ENCODE data around the gene AOPEP.

Gene AOPEP

GRCh38 chr9:94692601-94693000 is 33.9 kb upstream of the AOPEP start:
- no peaks in the 10 kb centered on the region for H3K79me2 ChIP-seq (ENCODE audit: insufficient read depth, low read length)
- H3K4me2 ChIP-seq (ENCODE audit: low read depth, low read length, poor library complexity, severe bottlenecking), result no peak overlapping the region
- no peaks in the 10 kb centered on the region for H3K9me2 ChIP-seq (replicated peaks; ENCODE audit: low read depth, low read length)
- no peaks in the 10 kb centered on the region for H3F3A ChIP-seq (ENCODE audit: low read depth)
- H3K9ac ChIP-seq (ENCODE audit: low read depth, low read length, poor library complexity, severe bottlenecking), result no peak overlapping the region
- no peaks in the 10 kb centered on the region for H3K9me3 ChIP-seq (ENCODE audit: insufficient read depth, low read depth, low read length)
- H3K27me3 ChIP-seq (ENCODE audit: insufficient read depth, low read length, poor library complexity, severe bottlenecking), result no peaks in the 10 kb centered on the region
- no peak overlapping the region for H2AFZ ChIP-seq (ENCODE audit: low read length)
- H3K4me3 ChIP-seq (ENCODE audit: low read length, poor library complexity, severe bottlenecking), result no peak overlapping the region
- no peaks in the 10 kb centered on the region for H4K20me1 ChIP-seq (ENCODE audit: insufficient read depth, low read length, poor library complexity, severe bottlenecking)
- no peaks in the 10 kb centered on the region for H3K36me3 ChIP-seq (ENCODE audit: insufficient read depth, low read length)
- TF ChIP-seq EZH2phosphoT487 (IDR thresholded peaks at IDR 0.05; ENCODE audit: borderline replicate concordance) (no peak), CTCF (conservative IDR thresholded peaks at IDR 0.05; ENCODE audit: low read length) (no peak)
- H3K4me1 ChIP-seq (ENCODE audit: insufficient read depth, low read length, poor library complexity, severe bottlenecking), result no peaks in the 10 kb centered on the region

GRCh38 chr9:94693485-94694204 is 32.9 kb upstream of the AOPEP start:
- Histone ChIP-seq H3K9me2 (replicated peaks; ENCODE audit: low read depth, low read length) (no peaks in the 10 kb centered on the region), H3K27me3 (ENCODE audit: insufficient read depth, low read length, poor library complexity, severe bottlenecking) (no peaks in the 10 kb centered on the region), H3K9me3 (ENCODE audit: insufficient read depth, low read depth, low read length) (no peaks in the 10 kb centered on the region), H3K4me3 (ENCODE audit: low read length, poor library complexity, severe bottlenecking) (no peak overlapping the region), H3K9ac (ENCODE audit: low read depth, low read length, poor library complexity, severe bottlenecking) (no peak overlapping the region), H3K4me2 (ENCODE audit: low read depth, low read length, poor library complexity, severe bottlenecking) (no peak overlapping the region), H2AFZ (ENCODE audit: low read length) (no peak overlapping the region), H3K36me3 (ENCODE audit: insufficient read depth, low read length) (no peaks in the 10 kb centered on the region), H3K4me1 (ENCODE audit: insufficient read depth, low read length, poor library complexity, severe bottlenecking) (no peaks in the 10 kb centered on the region), H3F3A (ENCODE audit: low read depth) (no peaks in the 10 kb centered on the region), H3K79me2 (ENCODE audit: insufficient read depth, low read length) (no peaks in the 10 kb centered on the region), H4K20me1 (ENCODE audit: insufficient read depth, low read length, poor library complexity, severe bottlenecking) (no peaks in the 10 kb centered on the region)
- TF ChIP-seq CTCF (conservative IDR thresholded peaks at IDR 0.05; ENCODE audit: low read length) (no peak), EZH2phosphoT487 (IDR thresholded peaks at IDR 0.05; ENCODE audit: borderline replicate concordance) (no peak)

- Histone ChIP-seq H3K9me2 (replicated peaks; ENCODE audit: low read depth, low read length) (no peaks in the 10 kb centered on the region), H3K9me3 (ENCODE audit: insufficient read depth, low read depth, low read length) (no peaks in the 10 kb centered on the region), H3K4me3 (ENCODE audit: low read length, poor library complexity, severe bottlenecking) (no peak overlapping the region), H3F3A (ENCODE audit: low read depth) (no peaks in the 10 kb centered on the region), H2AFZ (ENCODE audit: low read length) (no peak overlapping the region), H3K4me2 (ENCODE audit: low read depth, low read length, poor library complexity, severe bottlenecking) (no peak overlapping the region), H3K9ac (ENCODE audit: low read depth, low read length, poor library complexity, severe bottlenecking) (no peak overlapping the region), H3K27me3 (ENCODE audit: insufficient read depth, low read length, poor library complexity, severe bottlenecking) (no peaks in the 10 kb centered on the region), H3K4me1 (ENCODE audit: insufficient read depth, low read length, poor library complexity, severe bottlenecking) (no peaks in the 10 kb centered on the region), H3K79me2 (ENCODE audit: insufficient read depth, low read length) (no peaks in the 10 kb centered on the region), H3K36me3 (ENCODE audit: insufficient read depth, low read length) (no peaks in the 10 kb centered on the region), H4K20me1 (ENCODE audit: insufficient read depth, low read length, poor library complexity, severe bottlenecking) (no peaks in the 10 kb centered on the region)
- TF ChIP-seq CTCF (conservative IDR thresholded peaks at IDR 0.05; ENCODE audit: low read length), result no peak
- no peak for TF ChIP-seq EZH2phosphoT487 (IDR thresholded peaks at IDR 0.05; ENCODE audit: borderline replicate concordance)
Measured at GRCh38 chr9:94696545-94696944, 30.0 kb upstream of the AOPEP start.
